ENCODE data around the gene PROK2. TPM values are rescaled to one million over a fixed set of nuclear protein-coding genes. Genes with fewer than 3 reads are reported as not detected.

Gene PROK2
- total and polyA plus RNA-seq, 8 donors = 0.09 to 0.46 (median 0.34) TPM; not detected in 4

DNA sequence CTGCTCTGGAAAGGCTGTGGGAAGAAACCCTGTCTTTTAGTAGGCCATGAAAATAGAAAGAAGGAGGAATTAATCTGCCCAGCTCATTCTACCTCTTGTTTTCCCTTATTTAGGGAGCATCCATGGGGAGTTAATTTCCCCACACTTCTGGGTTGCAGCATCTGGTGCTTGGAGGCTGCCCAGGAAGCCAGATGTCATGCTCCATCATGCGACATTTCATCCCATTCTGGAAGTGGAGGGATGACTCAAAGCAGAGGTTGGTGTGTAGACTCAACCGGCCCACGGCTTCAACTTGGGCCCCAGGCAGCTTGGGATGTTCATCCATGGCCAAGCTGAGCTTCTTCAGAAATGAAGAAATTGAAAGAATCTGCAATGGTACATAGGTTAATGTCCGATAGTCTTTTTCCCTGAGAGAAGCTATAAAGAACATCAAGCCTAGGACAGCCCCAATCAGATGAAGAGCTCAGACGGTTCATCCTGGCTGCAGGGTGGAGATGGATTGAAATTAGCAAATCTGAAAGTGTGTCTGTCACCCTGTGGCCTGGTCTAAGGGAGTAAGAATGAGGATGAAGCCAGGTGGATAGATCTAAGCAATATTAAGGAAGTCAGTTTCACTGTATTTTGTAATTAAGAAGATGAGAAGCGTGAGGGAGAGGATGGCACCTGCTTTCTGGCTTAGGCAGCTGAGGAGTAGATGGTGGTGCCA lies 24.5 kb upstream of the PROK2 start:
- DNase-seq (no peak), FAIRE-seq (no peak), ATAC-seq (no peak)
- no peaks in the 10 kb centered on the region for H3K27me3 ChIP-seq
- H3K36me3 ChIP-seq = no peaks in the 10 kb centered on the region
- no peak overlapping the region for H3K4me3 ChIP-seq
- H3K4me1 ChIP-seq = no peaks in the 10 kb centered on the region
- no peaks in the 10 kb centered on the region for H3K9me3 ChIP-seq
- 81 to 82% methylated on average over 6 of the region's 6 CpGs for WGBS, 2 donors
- TF ChIP-seq CTCF (IDR thresholded peaks at IDR 0.05) = no peak
- H3K27ac ChIP-seq = no peak overlapping the region
- intact Hi-C loops (cut with DNase I) = no loop called here

GRCh38 chr3:71806736-71807135 lies 21.8 kb upstream of the PROK2 start:
- ATAC-seq = no peak
- no peak overlapping the region for H3K27ac ChIP-seq

DNA sequence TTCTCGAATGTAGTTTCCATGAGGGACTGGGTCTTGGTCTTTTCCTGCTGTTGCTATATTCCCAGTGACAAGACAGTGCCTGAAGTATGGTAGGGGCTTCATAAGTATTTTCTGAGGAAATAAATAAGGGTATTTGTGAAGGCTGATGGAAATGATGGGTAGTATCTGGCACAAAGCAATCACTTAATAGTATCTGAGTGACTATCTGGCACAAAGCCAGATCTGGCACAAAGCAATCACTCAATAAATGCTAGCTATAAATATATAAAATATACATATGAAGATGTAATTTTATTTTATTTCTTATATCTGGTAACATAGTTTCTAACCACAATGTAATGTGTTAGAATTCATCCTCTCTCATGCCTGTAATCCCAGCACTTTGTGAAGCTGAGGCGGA lies 20.7 kb upstream of the PROK2 start:
- no peak for DNase-seq
- intact Hi-C loops (cut with DNase I) = no loop called here
- no peak overlapping the region for H3K4me3 ChIP-seq
- no peaks in the 10 kb centered on the region for H3K4me1 ChIP-seq
- FAIRE-seq = no peak
- H3K27me3 ChIP-seq = peaks cover 0 to 12% (median 0%) of the 10 kb centered on the region in 4 donors
- no peaks in the 10 kb centered on the region for H3K36me3 ChIP-seq
- no peak for ATAC-seq
- H3K27ac ChIP-seq = no peak overlapping the region
- 83 to 89% methylated on average over 2 of the region's 2 CpGs for WGBS, 2 donors
- H3K9me3 ChIP-seq = no peaks in the 10 kb centered on the region
- TF ChIP-seq CTCF (IDR thresholded peaks at IDR 0.05) = no peak

More at GRCh38 chr3:71806736-71807135, 21.8 kb upstream of the PROK2 start:
- DNase-seq = no peak
- Histone ChIP-seq H3K9me3 (no peaks in the 10 kb centered on the region), H3K36me3 (no peaks in the 10 kb centered on the region), H3K4me1 (no peaks in the 10 kb centered on the region), H3K4me3 (no peak overlapping the region), H3K27me3 (peaks cover 0 to 3% (median 0%) of the 10 kb centered on the region in 4 donors)
- FAIRE-seq = no peak
- WGBS, 2 donors = 60 to 68% methylated on average over 3 of the region's 3 CpGs
- no peak for TF ChIP-seq CTCF (IDR thresholded peaks at IDR 0.05)
- intact Hi-C loops (cut with DNase I) = no loop called here

GRCh38 chr3:71805199-71805598 lies 20.3 kb upstream of the PROK2 start:
- intact Hi-C loops (cut with DNase I) = no loop called here
- WGBS, 2 donors = 95 to 97% methylated on average over 3 of the region's 3 CpGs
- no peaks in the 10 kb centered on the region for H3K36me3 ChIP-seq
- no peak for DNase-seq
- no peaks in the 10 kb centered on the region for H3K4me1 ChIP-seq
- no peak overlapping the region for H3K27ac ChIP-seq
- H3K9me3 ChIP-seq = no peaks in the 10 kb centered on the region
- peaks cover 0 to 13% (median 0%) of the 10 kb centered on the region in 4 donors for H3K27me3 ChIP-seq
- peak in 2 of 4 donors; percentile 12 to 31 for ATAC-seq
- FAIRE-seq = no peak
- no peak for TF ChIP-seq CTCF (IDR thresholded peaks at IDR 0.05)
- no peak overlapping the region for H3K4me3 ChIP-seq

GRCh38 chr3:71803248-71803647 lies 18.3 kb upstream of the PROK2 start:
- Histone ChIP-seq H3K36me3 (no peaks in the 10 kb centered on the region), H3K27ac (no peak overlapping the region), H3K4me1 (no peaks in the 10 kb centered on the region), H3K27me3 (peaks cover 0 to 13% (median 0%) of the 10 kb centered on the region in 4 donors), H3K9me3 (no peaks in the 10 kb centered on the region), H3K4me3 (no peak overlapping the region)
- intact Hi-C loops (cut with DNase I) = no loop called here
- no peak for TF ChIP-seq CTCF (IDR thresholded peaks at IDR 0.05)
- FAIRE-seq (no peak), DNase-seq (no peak), ATAC-seq (no peak)
- 84 to 88% methylated on average over 3 of the region's 3 CpGs for WGBS, 2 donors
